Left colon (tissue), 2 donors: ENCODE data around the gene YARS1. TPM values are rescaled to one million over a fixed set of nuclear protein-coding genes. Genes with fewer than 3 reads are reported as not detected.

Experiments
- ATAC-seq: fragments of 200-7000 bp; cut with Tn5 transposase; one replicate; pipeline ENCODE4 v1.9.1; 2020; ENCODE audit warnings: mild to moderate bottlenecking, moderate library complexity
- DNase-seq, 2 donors: peaks; one replicate each; pipeline ENCODE4 v3.0.0-alpha.2; 2020
- intact Hi-C, 2 donors: fragments of 100-400 bp; cut with DNase I in 1 of 2; cut with micrococcal nuclease in 1 of 2; formaldehyde crosslinking; loops; one replicate each; pipeline versions ENCODE4 v1.11.2 to v1.14.0; 2022; cut with DNase I, micrococcal nuclease
- total RNA-seq, 2 donors: library from RNA; stranded (reverse); fragmentation: NEBNext Ultra II Directional; extraction: Animal tissue kit (Norgen Biotek cat#: 25700); gene quantifications; one replicate each; pipeline ENCODE4 v1.2.1, GENCODE V29; 2021
- donor health status: DM: no; HTN: no; CAD: no.
- donor health status: DM: yes; HTN: yes; CAD: no.

The YARS1 gene
- total RNA-seq, 2 donors from 2014 or later, result 41.7 to 88.3 TPM

DNA sequence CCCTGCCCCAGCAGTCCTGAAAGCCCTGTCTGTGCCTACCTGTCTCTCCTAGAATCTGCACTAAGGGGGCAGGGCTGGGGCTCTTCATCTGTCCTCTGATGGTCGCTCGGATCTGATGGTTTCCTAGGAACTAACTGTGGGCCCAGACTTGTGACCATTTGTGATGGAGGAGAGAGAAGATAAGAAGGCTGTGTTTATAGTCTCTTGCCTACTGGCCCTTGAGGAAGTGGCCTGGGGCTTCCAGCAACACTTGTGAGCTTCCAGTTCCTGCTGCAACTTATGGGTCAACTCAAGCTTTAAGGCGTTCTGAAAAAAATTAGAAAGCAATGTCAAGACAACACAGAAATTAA, 61.4 kb downstream of the YARS1 start:
- ATAC-seq (no peak), DNase-seq (no peak)
- intact Hi-C loops, result no loop called here

DNA sequence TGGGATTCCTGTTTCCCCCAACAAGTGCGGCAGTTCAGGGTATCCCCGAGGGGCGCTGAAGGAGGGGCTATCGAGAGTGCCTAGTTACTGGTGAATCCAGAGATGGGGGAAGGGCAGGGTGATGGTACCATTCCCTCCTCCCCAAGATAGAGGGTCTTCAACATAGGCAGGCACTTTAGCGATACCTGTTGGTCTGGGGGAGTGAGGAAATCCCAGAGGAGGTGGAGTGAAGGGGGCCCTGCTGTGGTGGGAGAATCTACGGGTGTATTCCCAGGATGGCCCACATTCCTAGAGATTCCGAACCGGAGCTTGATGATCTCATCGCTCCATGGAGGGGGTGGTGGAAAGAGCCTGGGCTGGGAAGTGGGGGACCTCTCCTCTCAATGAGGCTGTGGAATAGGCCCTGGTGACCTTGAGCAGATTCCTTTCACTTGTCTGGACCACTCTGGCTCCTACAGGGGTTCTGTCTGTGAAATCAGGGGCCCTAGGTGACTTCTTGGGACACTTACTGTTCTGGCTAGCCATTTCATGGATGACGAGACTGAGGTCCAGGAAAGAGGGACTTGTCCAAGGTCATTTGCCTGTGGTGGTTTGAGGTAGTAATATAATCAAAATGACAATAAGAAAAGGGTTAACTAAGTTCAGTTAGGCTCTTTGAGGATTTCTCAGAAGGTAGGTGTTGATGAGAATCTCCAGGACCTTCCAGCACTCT, 61.9 kb downstream of the YARS1 start:
- DNase-seq, result no peak
- no peak for ATAC-seq
- intact Hi-C loops, result no loop called here

- DNase-seq (no peak), ATAC-seq (peak; percentile 6)
- intact Hi-C loops, result no loop called here
Observed at GRCh38 chr1:32754317-32755097, 62.7 kb downstream of the YARS1 start.

- ATAC-seq, result peak; percentile 76
- intact Hi-C loops, result no loop called here
- peak; percentile 70 to 79 for DNase-seq
Observed at GRCh38 chr1:32753532-32754316, 63.4 kb downstream of the YARS1 start.

DNA sequence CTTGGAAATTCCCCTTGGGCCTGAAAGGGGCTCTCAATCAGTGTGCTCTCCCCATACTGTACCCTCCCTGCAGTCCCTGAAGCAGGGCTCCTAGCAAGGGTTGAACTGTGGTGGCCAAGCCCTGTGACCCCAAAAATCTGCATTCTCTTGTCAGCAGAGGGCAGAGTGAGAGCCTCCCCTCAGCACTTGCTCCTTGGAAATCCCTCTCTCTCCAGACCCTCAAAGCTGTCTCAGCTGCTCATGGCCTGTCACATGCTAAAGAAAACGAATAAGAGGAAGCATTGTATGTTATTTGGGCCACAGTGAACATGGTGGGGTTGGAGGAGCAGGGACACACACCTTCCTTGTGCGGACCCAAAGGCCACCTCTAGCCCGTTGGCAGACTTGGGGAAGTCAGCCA, 67.4 kb downstream of the YARS1 start:
- intact Hi-C loops, result no loop called here
- no peak for DNase-seq
- no peak for ATAC-seq

- intact Hi-C loops, result no loop called here
- no peak for DNase-seq
- ATAC-seq, result no peak
Observed at GRCh38 chr1:32749332-32749731, 67.8 kb downstream of the YARS1 start.

- no peak for DNase-seq
- no peak for ATAC-seq
- intact Hi-C loops, result no loop called here
Observed at GRCh38 chr1:32748926-32749325, 68.2 kb downstream of the YARS1 start.

DNA sequence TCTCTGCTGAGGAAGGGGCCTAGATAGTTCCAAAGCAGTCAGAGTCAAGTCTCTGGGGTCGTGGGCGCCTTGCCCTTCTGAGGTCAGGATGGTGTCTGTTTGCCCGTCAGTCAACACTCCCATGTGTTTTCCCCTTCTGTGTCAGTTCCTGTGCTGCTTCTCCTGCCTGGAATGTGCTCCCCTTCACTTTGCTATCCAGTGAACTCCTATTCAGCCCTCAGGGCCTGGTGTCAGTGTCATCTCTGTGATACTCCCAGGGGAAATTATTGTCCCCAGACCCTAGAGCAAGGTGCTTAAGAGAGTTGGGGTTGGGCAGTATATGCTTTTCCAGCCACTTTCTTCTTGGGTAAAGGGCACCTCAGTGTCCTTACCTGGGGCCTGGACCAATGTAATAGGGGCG, 68.8 kb downstream of the YARS1 start:
- DNase-seq (no peak), ATAC-seq (no peak)
- intact Hi-C loops, result no loop called here

DNA sequence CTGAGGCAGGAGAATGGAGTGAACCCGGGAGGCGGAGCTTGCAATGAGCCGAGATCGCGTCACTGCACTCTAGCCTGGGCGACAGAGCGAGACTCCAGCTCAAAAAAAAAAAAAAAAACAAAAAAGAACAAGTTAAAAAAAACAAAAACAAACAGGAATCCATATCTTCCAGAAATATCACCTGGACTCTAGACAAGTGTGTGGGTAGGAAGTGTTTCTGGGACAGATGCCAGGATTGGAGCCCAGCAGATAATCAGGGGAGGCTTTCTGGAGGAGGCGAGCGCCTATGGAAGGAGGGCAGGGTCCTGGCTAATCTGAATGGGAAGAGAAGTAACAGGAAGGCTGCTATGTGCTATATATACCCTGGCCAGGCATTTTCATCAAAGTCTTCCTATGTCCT, 71.0 kb downstream of the YARS1 start:
- no peak for ATAC-seq
- intact Hi-C loops, result no loop called here

GRCh38 chr1:32744071-32744425, 73.1 kb downstream of the YARS1 start:
- intact Hi-C loops, result no loop called here
- no peak for DNase-seq
- ATAC-seq, result no peak

More for the DNA sequence above, 71.0 kb downstream of the YARS1 start:
- DNase-seq, result no peak

GRCh38 chr1:32743380-32744070, 73.6 kb downstream of the YARS1 start:
- peak; percentile 50 for ATAC-seq
- intact Hi-C loops, result no loop called here
- peak in 1 of 2 donors; percentile 48 for DNase-seq

DNA sequence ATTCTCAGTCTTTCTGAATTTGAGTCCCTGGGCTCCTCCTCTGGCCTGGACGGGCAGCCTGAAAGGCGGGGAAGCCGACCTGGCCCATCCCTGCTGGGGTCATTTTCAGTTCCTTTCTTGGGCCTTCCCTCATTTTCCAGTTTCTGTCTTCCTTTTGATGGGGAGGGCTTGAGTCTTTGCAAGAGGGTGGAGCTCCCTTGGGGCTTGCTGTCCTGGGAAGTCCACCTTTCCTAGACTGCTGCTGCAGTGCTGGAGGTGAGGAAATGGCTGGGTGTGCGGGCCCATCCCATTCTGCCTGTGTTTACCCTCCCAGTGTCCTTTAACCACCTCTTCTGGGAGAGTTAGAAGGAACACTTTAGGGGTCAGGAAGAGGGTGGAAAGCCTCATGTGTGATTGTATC, 74.2 kb downstream of the YARS1 start:
- peak; percentile 77 to 82 for DNase-seq
- peak; percentile 79 for ATAC-seq
- intact Hi-C loops, result no loop called here

GRCh38 chr1:32742199-32742947, 74.8 kb downstream of the YARS1 start:
- peak in 1 of 2 donors; percentile 59 for DNase-seq
- intact Hi-C loops, result no loop called here
- ATAC-seq, result peak; percentile 44

- ATAC-seq, result peak; percentile 44
- intact Hi-C loops, result no loop called here
- DNase-seq, result peak; percentile 47 to 63
Observed at GRCh38 chr1:32741413-32742198, 75.6 kb downstream of the YARS1 start.

- ATAC-seq (no peak), DNase-seq (no peak)
- intact Hi-C loops, result no loop called here
Observed at GRCh38 chr1:32741059-32741412, 76.1 kb downstream of the YARS1 start.

GRCh38 chr1:32736812-32737791, 80.1 kb downstream of the YARS1 start:
- DNase-seq (peak; percentile 75 to 89), ATAC-seq (peak; percentile 84)
- intact Hi-C loops, result no loop called here
